Right cardiac atrium (tissue), 5 donors: Measurements from ENCODE around the gene RFTN1. TPM values are rescaled to one million over a fixed set of nuclear protein-coding genes. Genes with fewer than 3 reads are reported as not detected.

Experiments used
- ATAC-seq, 2 donors: fragments of 200-7000 bp; cut with Tn5 transposase; one replicate each; pipeline versions ENCODE4 v1.8.0 to v1.9.1; 2020; ENCODE audit warnings: moderate library complexity in 2 of 2, mild to moderate bottlenecking in 1 of 2
- DNase-seq, 3 donors: peaks; one replicate each; pipeline ENCODE4 v3.0.0-alpha.2; 2020
- H3K27ac ChIP-seq: one replicate; pipeline ENCODE4 v1.5.1; 2013; ENCODE audit warnings: mild to moderate bottlenecking, low read length, control low read depth, moderate library complexity
- H3K27me3 ChIP-seq: one replicate; pipeline ENCODE4 v1.6.1; 2013; ENCODE audit not compliant: control insufficient read depth, insufficient read depth
- H3K4me1 ChIP-seq: one replicate; pipeline ENCODE4 v1.6.1; 2013; ENCODE audit warnings: low read length; ENCODE audit not compliant: control insufficient read depth, insufficient read depth
- H3K4me3 ChIP-seq: one replicate; pipeline ENCODE4 v1.5.1; 2013; ENCODE audit warnings: low read length, control low read depth
- H3K9me3 ChIP-seq: one replicate; pipeline ENCODE4 v1.6.1; 2013; ENCODE audit warnings: low read length; ENCODE audit not compliant: control insufficient read depth
- WGBS: extraction: QIAGEN DNeasy Blood & Tissue Kit; methylation state at CpG from one replicate; pipeline ENCODE4 v1.1.7; 2013; 5-methylcytosine and 5-hydroxymethylcytosine counted together
- intact Hi-C, 4 donors: fragments of 100-400 bp; cut with DNase I; formaldehyde crosslinking; loops; one replicate each; pipeline versions ENCODE4 v1.11.0 to v1.14.0; 2022 to 2023
- polyA plus RNA-seq: library from polyadenylated mRNA; stranded (reverse); fragments of 200-250 nt; gene quantifications from one replicate; pipeline ENCODE4 v1.2.3, GENCODE V29; 2013
- total RNA-seq, 4 donors: library from RNA; stranded (reverse); fragmentation: NEBNext Ultra II Directional; extraction: Animal tissue kit (Norgen Biotek cat#: 25700); gene quantifications; one replicate each; pipeline ENCODE4 v1.2.1, GENCODE V29; 2021
- donor health status: healthy with polysubstance abuse.
- donor health status: DM: no; HTN: yes; CAD: no.
- donor health status: DM: no; HTN: no; CAD: no.
- donor health status: DM: no; HTN: yes; CAD: no; lungs with severe emphysema.
- donor health status: DM: yes; HTN: yes; CAD: no.

RFTN1 gene
- total and polyA plus RNA-seq, 5 donors: 17.9 to 23.6 (median 21.2) TPM

- intact Hi-C loops: no loop called here
- H3K4me1 ChIP-seq: peaks cover 4% of the 10 kb centered on the region
- no peak overlapping the region for H3K4me3 ChIP-seq
- H3K27me3 ChIP-seq: no peaks in the 10 kb centered on the region
- peaks cover 3% of the 10 kb centered on the region for H3K9me3 ChIP-seq
- 54% methylated on average over 4 of the region's 4 CpGs for WGBS
- ATAC-seq (peak; percentile 94 to 95), DNase-seq (peak; percentile 44 to 79 (median 74))
- H3K27ac ChIP-seq: no peak overlapping the region
These were observed 15.1 kb upstream of the RFTN1 start for GRCh38 chr3:16528581-16528993.

GRCh38 chr3:16528106-16528505, 14.6 kb upstream of the RFTN1 start:
- DNase-seq (no peak), ATAC-seq (no peak)
- Histone ChIP-seq H3K27me3 (no peaks in the 10 kb centered on the region), H3K4me3 (no peak overlapping the region), H3K27ac (no peak overlapping the region), H3K9me3 (peaks cover 3% of the 10 kb centered on the region), H3K4me1 (peaks cover 4% of the 10 kb centered on the region)
- 94% methylated on average over 5 of the region's 5 CpGs for WGBS
- intact Hi-C loops: no loop called here

- no peaks in the 10 kb centered on the region for H3K27me3 ChIP-seq
- H3K4me3 ChIP-seq: no peak overlapping the region
- WGBS: 94% methylated on average over 2 of the region's 2 CpGs
- no peak for DNase-seq
- no peak for ATAC-seq
- no peak overlapping the region for H3K27ac ChIP-seq
- H3K4me1 ChIP-seq: peaks cover 1% of the 10 kb centered on the region
- peaks cover 3% of the 10 kb centered on the region for H3K9me3 ChIP-seq
- intact Hi-C loops: no loop called here
These were observed 10.7 kb upstream of the RFTN1 start for GRCh38 chr3:16524196-16524595.

GRCh38 chr3:16523778-16524177, 10.3 kb upstream of the RFTN1 start:
- intact Hi-C loops: no loop called here
- Histone ChIP-seq H3K27me3 (no peaks in the 10 kb centered on the region), H3K27ac (no peak overlapping the region), H3K9me3 (peaks cover 3% of the 10 kb centered on the region), H3K4me3 (no peak overlapping the region), H3K4me1 (peaks cover 1% of the 10 kb centered on the region)
- no peak for DNase-seq
- WGBS: 89% methylated on average over 2 of the region's 2 CpGs
- ATAC-seq: no peak

DNA sequence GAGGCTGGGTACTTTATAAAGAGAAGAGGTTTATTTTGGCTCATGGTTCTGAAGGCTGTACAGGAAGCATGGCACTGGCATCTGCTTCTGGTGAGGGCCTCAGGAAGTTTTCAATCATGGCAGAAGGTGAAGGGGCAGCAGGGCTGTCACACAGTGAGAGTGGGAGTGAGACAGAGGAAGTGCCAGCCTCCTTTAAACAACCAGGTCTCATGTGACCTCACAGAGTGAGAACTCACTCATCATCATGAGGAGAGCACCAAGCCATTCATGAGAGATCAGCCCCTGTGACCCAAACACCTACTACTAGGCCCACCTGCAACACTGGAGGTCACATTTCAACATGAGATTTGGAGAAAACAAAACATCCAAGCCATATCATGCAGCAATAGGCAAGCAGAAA, 9.3 kb upstream of the RFTN1 start:
- Histone ChIP-seq H3K27ac (no peak overlapping the region), H3K4me3 (no peak overlapping the region), H3K4me1 (no peaks in the 10 kb centered on the region), H3K9me3 (peaks cover 3% of the 10 kb centered on the region), H3K27me3 (no peaks in the 10 kb centered on the region)
- DNase-seq (no peak), ATAC-seq (no peak)
- intact Hi-C loops: no loop called here

DNA sequence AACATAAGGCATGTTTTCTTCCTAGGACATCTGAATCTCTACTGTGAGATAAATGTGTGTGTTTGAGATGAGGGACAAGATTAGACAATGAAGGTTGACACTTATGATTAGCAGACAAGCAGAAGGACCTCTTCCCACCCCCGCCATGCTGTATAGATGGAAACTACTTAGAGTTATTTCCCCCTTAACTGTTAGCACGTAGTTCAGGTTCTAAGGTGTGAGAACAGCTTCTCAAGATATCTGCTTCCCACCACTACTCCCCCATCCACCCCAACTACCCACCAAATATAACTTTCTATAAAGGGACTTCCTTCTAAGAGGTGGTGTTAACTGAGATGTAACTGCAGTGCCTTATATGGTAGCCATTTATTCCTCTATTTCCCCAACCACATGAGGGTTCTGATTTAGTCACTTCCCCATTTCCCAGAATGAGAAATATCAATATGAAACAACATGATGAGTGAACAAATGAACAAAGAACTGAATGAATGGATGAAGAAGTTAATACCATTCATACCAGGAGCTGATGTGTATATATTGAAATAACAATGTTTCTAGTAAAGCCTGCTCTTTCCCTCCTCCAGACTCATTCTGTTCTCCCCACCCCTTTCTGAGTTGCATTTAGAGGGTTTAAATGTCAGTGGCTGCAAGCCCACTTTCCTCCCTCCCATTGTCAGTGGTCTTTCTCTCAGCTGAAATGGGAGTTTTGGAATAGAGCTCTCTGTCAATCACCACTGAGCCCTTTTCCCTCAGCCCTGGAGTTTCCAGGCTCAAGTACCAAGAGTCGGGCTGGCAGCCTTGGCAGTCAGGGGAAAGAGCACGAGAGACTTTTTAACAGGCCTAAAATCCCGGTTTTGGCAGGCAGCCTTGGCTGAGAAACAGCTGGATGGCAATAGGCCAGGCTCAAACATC, 7.7 kb upstream of the RFTN1 start:
- 55% methylated on average over 5 of the region's 5 CpGs for WGBS
- no peaks in the 10 kb centered on the region for H3K27me3 ChIP-seq
- no peak overlapping the region for H3K4me3 ChIP-seq
- H3K9me3 ChIP-seq: peaks cover 3% of the 10 kb centered on the region
- no peak for ATAC-seq
- peaks cover 3% of the 10 kb centered on the region for H3K4me1 ChIP-seq
- peak in 2 of 3 donors; percentile 30 to 71 for DNase-seq
- H3K27ac ChIP-seq: no peak overlapping the region
- intact Hi-C loops: no loop called here

DNA sequence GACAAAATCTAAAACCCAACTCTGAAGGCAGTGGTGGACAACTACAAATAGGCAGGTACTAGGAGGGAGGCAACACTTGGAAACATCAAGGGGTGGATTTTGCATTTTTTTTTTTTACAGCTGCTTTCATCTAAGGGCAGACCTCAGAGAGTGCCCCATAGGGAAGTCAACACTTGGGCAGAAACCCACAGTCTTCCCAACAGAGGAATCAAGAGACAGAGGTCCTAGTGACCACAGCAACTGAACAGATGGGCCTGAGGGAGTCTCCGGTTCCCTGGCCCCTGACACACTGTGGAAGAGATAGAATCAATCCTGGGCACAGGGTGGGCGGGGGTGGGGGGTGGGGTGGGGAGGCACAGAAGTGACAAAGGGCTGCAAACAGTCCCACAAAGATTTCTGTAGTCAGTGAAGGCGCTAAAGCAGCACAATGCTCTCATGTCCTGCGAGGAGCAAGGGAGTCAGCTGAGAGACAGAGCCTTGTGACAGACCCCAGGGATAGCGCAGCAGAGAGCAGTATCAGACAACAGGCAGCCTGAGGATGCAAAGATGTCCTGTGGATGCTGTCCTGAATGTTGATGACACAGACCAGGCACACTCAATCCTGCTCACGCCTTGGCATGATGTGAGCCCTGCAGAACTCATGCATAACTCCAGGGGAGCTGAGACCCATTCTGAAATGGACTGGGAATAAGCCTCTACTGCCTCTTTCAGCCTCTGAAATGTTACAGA, 6.9 kb upstream of the RFTN1 start:
- no peak overlapping the region for H3K4me3 ChIP-seq
- intact Hi-C loops: no loop called here
- no peak overlapping the region for H3K27ac ChIP-seq
- WGBS: 81% methylated on average over 6 of the region's 6 CpGs
- peaks cover 3% of the 10 kb centered on the region for H3K4me1 ChIP-seq
- no peaks in the 10 kb centered on the region for H3K27me3 ChIP-seq
- ATAC-seq: no peak
- DNase-seq: no peak
- peaks cover 3% of the 10 kb centered on the region for H3K9me3 ChIP-seq

DNA sequence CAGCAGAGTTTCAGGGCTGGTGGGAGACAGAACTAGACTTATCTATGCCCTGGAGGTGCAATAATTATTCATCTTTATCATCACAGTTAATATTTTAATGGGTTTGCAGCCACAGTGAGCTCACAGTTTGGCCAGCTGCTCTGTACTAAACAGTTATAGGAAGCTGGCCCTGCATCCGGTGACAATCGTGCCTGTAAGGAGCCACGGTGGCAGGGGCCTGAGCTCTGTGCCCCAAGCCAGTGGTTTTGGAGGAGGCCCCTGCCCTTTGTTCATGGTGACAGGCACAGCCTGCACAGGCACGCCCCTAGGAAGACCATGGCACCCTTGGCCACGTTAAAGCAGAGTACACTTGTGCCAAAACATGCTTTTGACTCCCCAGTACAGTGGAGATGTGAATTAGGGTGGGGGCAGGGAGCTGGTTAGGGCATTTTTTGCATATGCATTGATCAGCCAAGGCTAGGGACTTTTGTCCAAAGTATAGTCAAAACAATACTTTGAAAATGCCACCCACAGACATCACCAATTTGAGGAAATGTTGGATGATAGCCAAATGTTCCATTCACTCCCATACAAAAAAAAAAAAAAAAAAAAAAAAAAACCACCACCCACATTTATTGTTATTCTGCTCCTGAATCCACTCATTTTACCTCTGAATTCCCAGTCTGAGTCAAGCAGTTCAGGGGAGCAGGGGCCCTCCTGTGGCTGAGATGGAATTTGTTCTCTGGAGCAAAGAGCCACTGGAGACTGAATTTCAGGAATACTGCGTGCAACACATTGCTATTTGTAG, 3.4 kb upstream of the RFTN1 start:
- intact Hi-C loops: loop anchor here in 1 of 4 donors (10.0 kb wide), 2 partner anchors 142 to 222 kb away; no protein-coding TSS in a partner anchor
- no peaks in the 10 kb centered on the region for H3K9me3 ChIP-seq
- WGBS: 31% methylated on average over 6 of the region's 6 CpGs
- H3K4me1 ChIP-seq: peaks cover 3% of the 10 kb centered on the region
- no peaks in the 10 kb centered on the region for H3K27me3 ChIP-seq
- no peak overlapping the region for H3K4me3 ChIP-seq
- peak overlapping the region; percentile 18 for H3K27ac ChIP-seq
- DNase-seq: peak in 2 of 3 donors; percentile 37 to 71
- ATAC-seq: peak; percentile 54 to 55

GRCh38 chr3:16515885-16516420, 2.5 kb upstream of the RFTN1 start:
- Histone ChIP-seq H3K4me3 (no peak overlapping the region), H3K9me3 (no peaks in the 10 kb centered on the region), H3K27me3 (no peaks in the 10 kb centered on the region), H3K4me1 (peaks cover 4% of the 10 kb centered on the region), H3K27ac (peak overlapping the region; percentile 18)
- intact Hi-C loops: loop anchor here in 1 of 4 donors (10.0 kb wide), 2 partner anchors 141 to 221 kb away; no protein-coding TSS in a partner anchor
- DNase-seq (no peak), ATAC-seq (no peak)
- WGBS: 57% methylated on average over 11 of the region's 11 CpGs

GRCh38 chr3:16514755-16515353, 1.4 kb upstream of the RFTN1 start:
- DNase-seq (no peak), ATAC-seq (no peak)
- intact Hi-C loops: loop anchor here in 1 of 4 donors (10.0 kb wide), 2 partner anchors 140 to 220 kb away; no protein-coding TSS in a partner anchor
- H3K4me3 ChIP-seq: no peak overlapping the region
- H3K9me3 ChIP-seq: no peaks in the 10 kb centered on the region
- 77% methylated on average over 5 of the region's 5 CpGs for WGBS
- no peak overlapping the region for H3K27ac ChIP-seq
- H3K27me3 ChIP-seq: no peaks in the 10 kb centered on the region
- H3K4me1 ChIP-seq: peaks cover 8% of the 10 kb centered on the region
